SHP77 (cell line): Measurements from ENCODE around the gene BEND7.
"Not testable (repeated sequence)": the region's sequence is repeated elsewhere in the genome, so short reads cannot be mapped to it uniquely, and the experiment has no call there.

Experiments
- DNase-seq, 2 experiments: peaks; one replicate each; lab custom pipeline; 2025; lab: John Stamatoyannopoulos, UW

BEND7 gene

GRCh38 chr10:13528875-13529713 is at the start of gene BEND7:
Gene BEND7, minus strand, starts transcription at chr10:13529014. Its CDS starts 481 bp downstream, at chr10:13528533.
- DNase-seq: no peak

- DNase-seq: no peak
Observed at GRCh38 chr10:13573960-13574359, 45.1 kb upstream of the BEND7 start.

GRCh38 chr10:13571541-13571940 is 42.7 kb upstream of the BEND7 start:
- DNase-seq: no peak

- no peak for DNase-seq
Observed at GRCh38 chr10:13567030-13567429, 38.2 kb upstream of the BEND7 start.

GRCh38 chr10:13564576-13564975 is 35.8 kb upstream of the BEND7 start:
- no peak for DNase-seq

- no peak for DNase-seq
Observed at GRCh38 chr10:13563481-13564445, 34.9 kb upstream of the BEND7 start.

GRCh38 chr10:13560597-13560996 is 31.8 kb upstream of the BEND7 start:
- DNase-seq: no peak

GRCh38 chr10:13559124-13559700 is 30.4 kb upstream of the BEND7 start:
- no peak for DNase-seq

- peak; percentile 41 to 46 for DNase-seq
Observed at GRCh38 chr10:13555884-13556510, 27.2 kb upstream of the BEND7 start.

GRCh38 chr10:13550802-13551201 is 22.0 kb upstream of the BEND7 start:
- DNase-seq: no peak

GRCh38 chr10:13542533-13542932 is 13.7 kb upstream of the BEND7 start:
- no peak for DNase-seq

GRCh38 chr10:13537985-13538384 is 9.2 kb upstream of the BEND7 start:
- DNase-seq: not testable (repeated sequence)

- peak; percentile 26 to 58 for DNase-seq
Observed at GRCh38 chr10:13536674-13537366, 8.0 kb upstream of the BEND7 start.

GRCh38 chr10:13535346-13535745 is 6.5 kb upstream of the BEND7 start:
- DNase-seq: no peak

- no peak for DNase-seq
Observed at GRCh38 chr10:13529714-13529973, 830 bp upstream of the BEND7 start.

GRCh38 chr10:13528123-13528874 is 515 bp downstream of the BEND7 start:
- no peak for DNase-seq

GRCh38 chr10:13527864-13528122 is 1.0 kb downstream of the BEND7 start:
- no peak for DNase-seq

- no peak for DNase-seq
Observed at GRCh38 chr10:13526948-13527863, 1.6 kb downstream of the BEND7 start.

- DNase-seq: no peak
Observed at GRCh38 chr10:13525663-13526062, 3.2 kb downstream of the BEND7 start.

GRCh38 chr10:13521026-13521425 is 7.8 kb downstream of the BEND7 start:
- DNase-seq: no peak
